K562 (cell line): ENCODE measurements around the gene SLC25A1. TPM values are rescaled to one million over a fixed set of nuclear protein-coding genes. Genes with fewer than 3 reads are reported as not detected.

ENCODE experiments used
- BRD4 ChIP-seq: fragments of 200-600 bp; sonication (generic); IDR thresholded peaks from 2 replicates; pipeline ENCODE4 v1.6.1; 2017; ENCODE audit warnings: inconsistent platforms
- FOXM1 ChIP-seq, 2 experiments: fragments of 450-650 bp in 1 of 2; sonication (generic) in 1 of 2; formaldehyde crosslinking in 1 of 2; IDR thresholded peaks; 2 replicates each; pipeline versions ENCODE4 v1.6.1 to v1.9.0; 2017 to 2022; ENCODE audit warnings: low read depth in 2 of 2, mild to moderate bottlenecking in 2 of 2, missing genetic modification reagents in 1 of 2, moderate library complexity in 1 of 2
- RAD21 ChIP-seq, 2 experiments: fragments of 250-450 bp in 1 of 2; fragments of 450-650 bp in 1 of 2; sonication (Bioruptor Pico) in 1 of 2; formaldehyde crosslinking in 1 of 2; IDR thresholded peaks in 1 of 2; conservative IDR thresholded peaks in 1 of 2; 2 replicates each; pipeline versions ENCODE4 v1.4.0 to v1.8.0; 2020 to 2022; ENCODE audit warnings: mild to moderate bottlenecking in 2 of 2, moderate library complexity in 1 of 2
- polyA plus RNA-seq, 8 experiments: library from polyadenylated mRNA; depleted of rRNA in 4 of 8; stranded (reverse) in 5 of 8; unstranded in 3 of 8; fragments of >200 nt; fragmentation: Nextera tagmentation in 2 of 8; fragmentation: Illumina TruSeq in 1 of 8; extraction: Ambion mirVana in 2 of 8; extraction: Trizol in 1 of 8; gene quantifications; 2 replicates each; pipeline versions ENCODE4 v1.2.1 to v1.2.3, GENCODE V29; 2011 to 2014; ENCODE audit warnings: inconsistent platforms in 1 of 8, missing spikeins in 1 of 8
- total RNA-seq, 7 experiments: library from RNA; depleted of rRNA in 6 of 7; stranded (reverse); fragments of >200 nt in 6 of 7; fragmentation: Illumina TruSeq in 2 of 7; extraction: Trizol in 2 of 7; gene quantifications; 2 replicates each; pipeline versions ENCODE4 v1.2.1 to v1.2.3, GENCODE V29; 2011 to 2021; ENCODE audit warnings: low replicate concordance in 1 of 7
- TF ChIP-seq, protein P1 (sequence below), 2 experiments: fragments of 450-650 bp; formaldehyde crosslinking in 1 of 2; IDR thresholded peaks; 2 replicates each; pipeline versions ENCODE4 v1.4.0 to v1.6.1; 2014 to 2020; ENCODE audit warnings: mild to moderate bottlenecking in 2 of 2, borderline replicate concordance in 1 of 2, low read depth in 1 of 2
- TF ChIP-seq, protein P2 (sequence below): fragments of 450-650 bp; formaldehyde crosslinking; conservative IDR thresholded peaks from 2 replicates; pipeline ENCODE4 v1.4.0; 2022; ENCODE audit warnings: mild to moderate bottlenecking, missing genetic modification characterization
- TF ChIP-seq, protein P3 (sequence below), 2 experiments: fragments of 450-650 bp; IDR thresholded peaks; 2 replicates each; pipeline ENCODE4 v1.6.1; 2016; ENCODE audit warnings: mild to moderate bottlenecking in 2 of 2, borderline replicate concordance in 1 of 2, low read depth in 1 of 2, moderate library complexity in 1 of 2

SLC25A1 gene
- total and polyA plus RNA-seq, 9 of the 15 experiments (the other 6 are each of a cell fraction or from before 2014, with no cell fraction given), result 11.0 to 408 (median 110) TPM

DNA sequence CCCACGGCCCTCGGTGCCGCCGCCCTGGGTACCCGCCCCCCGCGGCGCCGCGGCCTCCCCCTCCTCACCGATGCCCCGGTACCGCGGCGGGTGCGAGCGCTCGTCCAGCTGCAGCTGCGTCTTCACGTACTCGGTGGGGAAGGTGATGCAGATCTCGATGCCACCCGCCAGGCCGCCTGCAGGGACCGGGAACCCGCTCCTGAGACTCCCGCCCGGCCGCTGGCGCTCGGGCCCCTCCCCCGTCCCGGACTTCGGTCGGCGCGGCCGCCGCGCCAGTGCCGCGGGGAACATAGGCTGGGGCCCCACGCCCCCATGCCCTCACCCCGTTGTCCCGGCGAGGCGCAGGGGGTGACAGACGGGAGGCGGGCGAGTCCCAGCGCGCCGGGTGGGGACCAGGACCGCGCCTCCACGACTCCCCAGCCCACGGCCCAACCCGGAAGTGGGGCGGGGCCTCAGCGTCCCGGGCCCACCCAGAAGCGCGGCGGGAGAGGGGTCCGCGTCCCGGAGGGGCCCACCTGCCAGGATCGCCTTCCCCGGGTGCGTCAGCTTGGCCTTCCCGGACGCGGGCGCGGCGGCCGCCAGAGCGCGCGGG lies 375 bp downstream of the SLC25A1 start (continued):
- TF ChIP-seq, protein P1, sequence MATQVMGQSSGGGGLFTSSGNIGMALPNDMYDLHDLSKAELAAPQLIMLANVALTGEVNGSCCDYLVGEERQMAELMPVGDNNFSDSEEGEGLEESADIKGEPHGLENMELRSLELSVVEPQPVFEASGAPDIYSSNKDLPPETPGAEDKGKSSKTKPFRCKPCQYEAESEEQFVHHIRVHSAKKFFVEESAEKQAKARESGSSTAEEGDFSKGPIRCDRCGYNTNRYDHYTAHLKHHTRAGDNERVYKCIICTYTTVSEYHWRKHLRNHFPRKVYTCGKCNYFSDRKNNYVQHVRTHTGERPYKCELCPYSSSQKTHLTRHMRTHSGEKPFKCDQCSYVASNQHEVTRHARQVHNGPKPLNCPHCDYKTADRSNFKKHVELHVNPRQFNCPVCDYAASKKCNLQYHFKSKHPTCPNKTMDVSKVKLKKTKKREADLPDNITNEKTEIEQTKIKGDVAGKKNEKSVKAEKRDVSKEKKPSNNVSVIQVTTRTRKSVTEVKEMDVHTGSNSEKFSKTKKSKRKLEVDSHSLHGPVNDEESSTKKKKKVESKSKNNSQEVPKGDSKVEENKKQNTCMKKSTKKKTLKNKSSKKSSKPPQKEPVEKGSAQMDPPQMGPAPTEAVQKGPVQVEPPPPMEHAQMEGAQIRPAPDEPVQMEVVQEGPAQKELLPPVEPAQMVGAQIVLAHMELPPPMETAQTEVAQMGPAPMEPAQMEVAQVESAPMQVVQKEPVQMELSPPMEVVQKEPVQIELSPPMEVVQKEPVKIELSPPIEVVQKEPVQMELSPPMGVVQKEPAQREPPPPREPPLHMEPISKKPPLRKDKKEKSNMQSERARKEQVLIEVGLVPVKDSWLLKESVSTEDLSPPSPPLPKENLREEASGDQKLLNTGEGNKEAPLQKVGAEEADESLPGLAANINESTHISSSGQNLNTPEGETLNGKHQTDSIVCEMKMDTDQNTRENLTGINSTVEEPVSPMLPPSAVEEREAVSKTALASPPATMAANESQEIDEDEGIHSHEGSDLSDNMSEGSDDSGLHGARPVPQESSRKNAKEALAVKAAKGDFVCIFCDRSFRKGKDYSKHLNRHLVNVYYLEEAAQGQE (IDR thresholded peaks at IDR 0.05; ENCODE audit: borderline replicate concordance), result no peak
- TF ChIP-seq, protein P1 (CRISPR knock-in tag; IDR thresholded peaks at IDR 0.05; ENCODE audit: low read depth), result peak; percentile 90
- TF ChIP-seq, protein P2, sequence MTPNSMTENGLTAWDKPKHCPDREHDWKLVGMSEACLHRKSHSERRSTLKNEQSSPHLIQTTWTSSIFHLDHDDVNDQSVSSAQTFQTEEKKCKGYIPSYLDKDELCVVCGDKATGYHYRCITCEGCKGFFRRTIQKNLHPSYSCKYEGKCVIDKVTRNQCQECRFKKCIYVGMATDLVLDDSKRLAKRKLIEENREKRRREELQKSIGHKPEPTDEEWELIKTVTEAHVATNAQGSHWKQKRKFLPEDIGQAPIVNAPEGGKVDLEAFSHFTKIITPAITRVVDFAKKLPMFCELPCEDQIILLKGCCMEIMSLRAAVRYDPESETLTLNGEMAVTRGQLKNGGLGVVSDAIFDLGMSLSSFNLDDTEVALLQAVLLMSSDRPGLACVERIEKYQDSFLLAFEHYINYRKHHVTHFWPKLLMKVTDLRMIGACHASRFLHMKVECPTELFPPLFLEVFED (CRISPR knock-in tag), result 0 out of 2 replicates have a peak, but pooled peaks have one; percentile 0
- TF ChIP-seq FOXM1 (IDR thresholded peaks at IDR 0.05; ENCODE audit: low read depth) (no peak), FOXM1 (CRISPR knock-in tag; IDR thresholded peaks at IDR 0.05; ENCODE audit: low read depth) (no peak), BRD4 (peak; percentile 57; the same call in 1 of the 2 replicates), RAD21 (CRISPR knock-in tag; conservative IDR thresholded peaks at IDR 0.05 in 1 of 2, IDR thresholded peaks at IDR 0.05 in 1 of 2) (peak in 1 of 2 experiments; percentile 10; a peak in 2 of 4 replicates)
- TF ChIP-seq, protein P3, sequence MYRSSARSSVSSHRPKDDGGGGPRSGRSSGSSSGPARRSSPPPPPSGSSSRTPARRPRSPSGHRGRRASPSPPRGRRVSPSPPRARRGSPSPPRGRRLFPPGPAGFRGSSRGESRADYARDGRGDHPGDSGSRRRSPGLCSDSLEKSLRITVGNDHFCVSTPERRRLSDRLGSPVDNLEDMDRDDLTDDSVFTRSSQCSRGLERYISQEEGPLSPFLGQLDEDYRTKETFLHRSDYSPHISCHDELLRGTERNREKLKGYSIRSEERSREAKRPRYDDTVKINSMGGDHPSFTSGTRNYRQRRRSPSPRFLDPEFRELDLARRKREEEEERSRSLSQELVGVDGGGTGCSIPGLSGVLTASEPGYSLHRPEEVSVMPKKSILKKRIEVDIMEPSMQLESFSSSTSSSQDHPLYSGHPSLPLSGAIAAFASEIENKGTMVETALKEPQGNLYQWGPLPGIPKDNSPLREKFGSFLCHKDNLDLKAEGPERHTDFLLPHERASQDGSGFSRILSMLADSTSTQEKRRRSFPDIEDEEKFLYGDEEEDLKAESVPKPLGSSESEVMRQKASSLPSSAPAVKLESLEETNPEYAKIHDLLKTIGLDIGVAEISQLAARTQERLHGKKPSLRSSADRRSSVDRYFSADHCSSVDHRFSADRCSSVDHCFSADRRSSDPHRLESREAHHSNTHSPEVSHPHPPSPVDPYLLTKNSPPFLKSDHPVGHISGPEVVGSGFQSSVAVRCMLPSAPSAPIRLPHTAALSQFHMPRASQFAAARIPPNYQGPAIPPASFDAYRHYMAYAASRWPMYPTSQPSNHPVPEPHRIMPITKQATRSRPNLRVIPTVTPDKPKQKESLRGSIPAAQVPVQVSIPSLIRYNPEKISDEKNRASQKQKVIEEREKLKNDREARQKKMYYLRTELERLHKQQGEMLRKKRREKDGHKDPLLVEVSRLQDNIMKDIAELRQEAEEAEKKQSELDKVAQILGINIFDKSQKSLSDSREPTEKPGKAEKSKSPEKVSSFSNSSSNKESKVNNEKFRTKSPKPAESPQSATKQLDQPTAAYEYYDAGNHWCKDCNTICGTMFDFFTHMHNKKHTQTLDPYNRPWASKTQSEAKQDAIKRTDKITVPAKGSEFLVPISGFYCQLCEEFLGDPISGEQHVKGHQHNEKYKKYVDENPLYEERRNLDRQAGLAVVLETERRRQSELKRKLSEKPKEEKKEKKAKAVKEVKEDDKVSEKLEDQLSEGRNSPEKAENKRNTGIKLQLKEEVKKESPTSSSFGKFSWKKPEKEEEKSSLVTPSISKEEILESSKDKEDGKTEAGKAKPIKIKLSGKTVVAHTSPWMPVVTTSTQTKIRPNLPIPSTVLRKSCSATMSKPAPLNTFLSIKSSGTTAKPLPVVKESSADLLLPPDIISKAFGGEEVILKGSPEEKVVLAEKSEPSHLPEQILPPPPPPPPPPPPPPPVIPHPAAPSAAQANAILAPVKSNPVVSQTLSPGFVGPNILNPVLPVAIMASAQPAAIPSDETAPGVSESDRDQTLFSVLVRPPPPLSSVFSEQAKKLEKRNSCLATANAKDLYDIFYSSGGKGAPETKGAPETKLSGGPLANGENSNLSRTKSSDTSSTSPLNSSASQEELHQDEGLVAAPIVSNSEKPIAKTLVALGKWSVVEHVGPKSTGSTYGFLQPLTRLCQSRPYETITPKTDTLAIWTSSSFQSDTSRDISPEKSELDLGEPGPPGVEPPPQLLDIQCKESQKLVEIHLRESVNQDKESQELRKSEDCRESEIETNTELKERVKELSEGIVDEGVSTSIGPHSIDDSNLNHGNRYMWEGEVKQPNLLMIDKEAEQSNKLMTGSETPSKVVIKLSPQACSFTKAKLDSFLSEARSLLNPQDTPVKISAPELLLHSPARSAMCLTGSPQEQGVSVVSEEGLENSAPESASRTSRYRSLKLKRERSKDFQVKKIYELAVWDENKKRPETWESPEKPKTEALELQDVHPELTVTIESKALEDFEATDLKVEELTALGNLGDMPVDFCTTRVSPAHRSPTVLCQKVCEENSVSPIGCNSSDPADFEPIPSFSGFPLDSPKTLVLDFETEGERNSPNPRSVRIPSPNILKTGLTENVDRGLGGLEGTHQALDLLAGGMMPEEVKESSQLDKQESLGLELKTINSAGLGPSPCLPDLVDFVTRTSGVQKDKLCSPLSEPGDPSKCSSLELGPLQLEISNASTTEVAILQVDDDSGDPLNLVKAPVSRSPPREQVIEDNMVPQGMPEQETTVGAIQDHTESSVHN (IDR thresholded peaks at IDR 0.05; ENCODE audit: borderline replicate concordance in 1 of 2, low read depth in 1 of 2), result no peak
